Measurements from ENCODE around the gene B4GALNT1. TPM values are rescaled to one million over a fixed set of nuclear protein-coding genes. Genes with fewer than 3 reads are reported as not detected.

Gene B4GALNT1
- polyA plus RNA-seq, 2 of the 4 experiments (the other 2 are of a cell fraction), result 25.7 to 35.1 TPM

DNA sequence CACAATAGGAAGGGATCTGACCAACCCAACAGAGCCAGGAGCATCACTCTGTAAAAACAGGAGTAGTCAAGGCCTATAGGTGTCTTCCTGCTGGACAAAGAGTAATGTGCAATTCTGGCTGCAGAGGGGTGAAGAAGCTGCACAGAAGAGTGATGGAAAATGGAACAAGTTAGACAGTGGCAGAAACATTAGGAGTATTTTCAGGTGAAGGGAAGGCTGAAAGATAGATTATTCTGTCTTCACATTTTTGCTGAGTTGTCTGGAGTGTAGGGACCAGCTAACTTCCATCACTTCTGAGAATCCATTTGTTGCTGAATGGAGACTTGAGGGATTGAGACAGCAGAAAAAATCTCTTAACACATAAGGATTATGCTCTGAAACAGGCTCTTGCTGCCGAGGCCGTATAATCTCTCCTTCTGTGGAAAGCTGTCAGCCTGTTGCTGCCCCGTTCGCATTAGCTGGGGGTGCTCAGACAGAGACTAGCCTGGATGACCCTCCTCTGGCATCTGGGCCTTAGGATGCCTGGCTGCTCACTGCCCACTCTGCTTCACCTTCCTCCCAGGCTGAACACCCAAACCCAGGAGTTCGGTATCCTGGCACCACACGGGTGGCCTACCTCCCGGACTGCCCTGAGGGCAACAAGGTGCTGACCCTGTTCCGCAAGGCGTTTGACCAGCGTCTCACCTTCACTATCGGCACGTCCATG is 24.9 kb downstream of the B4GALNT1 start:
- Histone ChIP-seq H3K27ac (no peak overlapping the region), H3K4me3 (no peak overlapping the region), H3K4me1 (peaks cover 24% of the 10 kb centered on the region; the same call in 2 of the 3 replicates), H3K9me3 (no peaks in the 10 kb centered on the region), H3K4me2 (no peak overlapping the region)
- no peak for FAIRE-seq
- DNase-seq (ENCODE audit: low read depth in 1 of 2, low spot score in 1 of 2), result no peak
- no peak for TF ChIP-seq RFX5 (IDR thresholded peaks at IDR 0.05)
- TF ChIP-seq HOXA7 (CRISPR knock-in tag; IDR thresholded peaks at IDR 0.05), result no peak
- CTCF ChIA-PET, result interaction anchor here (0.9 to 20.9 kb wide), 6 partner anchors 8 to 40 kb away, joined by 3 to 336 read pairs (median 3); partner anchors contain the start of gene B4GALNT1
- WGBS (ENCODE audit: missing lambda C conversion rate), result 90% methylated on average over 12 of the region's 12 CpGs
- no peak for ATAC-seq
- POLR2A ChIA-PET, result no interaction called here

DNA sequence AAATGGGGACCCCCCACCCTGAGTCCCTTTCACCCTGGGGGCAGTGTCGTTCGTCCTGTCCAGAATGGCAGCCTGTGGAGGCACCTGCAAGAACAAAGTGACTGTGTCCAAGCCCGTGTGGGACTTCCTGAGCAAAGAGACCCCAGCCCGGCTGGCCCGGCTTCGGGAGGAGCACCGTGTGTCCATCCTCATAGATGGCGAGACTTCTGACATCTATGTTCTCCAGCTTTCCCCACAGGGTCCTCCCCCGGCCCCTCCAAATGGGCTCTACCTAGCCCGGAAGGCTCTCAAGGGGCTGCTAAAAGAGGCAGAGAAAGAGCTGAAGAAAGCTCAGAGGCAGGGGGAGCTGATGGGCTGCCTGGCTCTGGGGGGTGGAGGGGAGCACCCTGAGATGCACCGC is 26.2 kb downstream of the B4GALNT1 start:
- TF ChIP-seq, protein P1, sequence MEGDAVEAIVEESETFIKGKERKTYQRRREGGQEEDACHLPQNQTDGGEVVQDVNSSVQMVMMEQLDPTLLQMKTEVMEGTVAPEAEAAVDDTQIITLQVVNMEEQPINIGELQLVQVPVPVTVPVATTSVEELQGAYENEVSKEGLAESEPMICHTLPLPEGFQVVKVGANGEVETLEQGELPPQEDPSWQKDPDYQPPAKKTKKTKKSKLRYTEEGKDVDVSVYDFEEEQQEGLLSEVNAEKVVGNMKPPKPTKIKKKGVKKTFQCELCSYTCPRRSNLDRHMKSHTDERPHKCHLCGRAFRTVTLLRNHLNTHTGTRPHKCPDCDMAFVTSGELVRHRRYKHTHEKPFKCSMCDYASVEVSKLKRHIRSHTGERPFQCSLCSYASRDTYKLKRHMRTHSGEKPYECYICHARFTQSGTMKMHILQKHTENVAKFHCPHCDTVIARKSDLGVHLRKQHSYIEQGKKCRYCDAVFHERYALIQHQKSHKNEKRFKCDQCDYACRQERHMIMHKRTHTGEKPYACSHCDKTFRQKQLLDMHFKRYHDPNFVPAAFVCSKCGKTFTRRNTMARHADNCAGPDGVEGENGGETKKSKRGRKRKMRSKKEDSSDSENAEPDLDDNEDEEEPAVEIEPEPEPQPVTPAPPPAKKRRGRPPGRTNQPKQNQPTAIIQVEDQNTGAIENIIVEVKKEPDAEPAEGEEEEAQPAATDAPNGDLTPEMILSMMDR (IDR thresholded peaks at IDR 0.05), result no peak
- TF ChIP-seq ESRRA (IDR thresholded peaks at IDR 0.05; ENCODE audit: borderline replicate concordance, low read length), result no peak
- no peak for TF ChIP-seq HDAC2 (IDR thresholded peaks at IDR 0.05)
- TF ChIP-seq SMC3 (IDR thresholded peaks at IDR 0.05), result no peak
- no peak for TF ChIP-seq POLR2AphosphoS2 (conservative IDR thresholded peaks at IDR 0.05; ENCODE audit: low read length)
- no peak for TF ChIP-seq JUNB (IDR thresholded peaks at IDR 0.05)
- TF ChIP-seq FOXS1 (CRISPR knock-in tag; IDR thresholded peaks at IDR 0.05), result no peak
- TF ChIP-seq, protein P2, sequence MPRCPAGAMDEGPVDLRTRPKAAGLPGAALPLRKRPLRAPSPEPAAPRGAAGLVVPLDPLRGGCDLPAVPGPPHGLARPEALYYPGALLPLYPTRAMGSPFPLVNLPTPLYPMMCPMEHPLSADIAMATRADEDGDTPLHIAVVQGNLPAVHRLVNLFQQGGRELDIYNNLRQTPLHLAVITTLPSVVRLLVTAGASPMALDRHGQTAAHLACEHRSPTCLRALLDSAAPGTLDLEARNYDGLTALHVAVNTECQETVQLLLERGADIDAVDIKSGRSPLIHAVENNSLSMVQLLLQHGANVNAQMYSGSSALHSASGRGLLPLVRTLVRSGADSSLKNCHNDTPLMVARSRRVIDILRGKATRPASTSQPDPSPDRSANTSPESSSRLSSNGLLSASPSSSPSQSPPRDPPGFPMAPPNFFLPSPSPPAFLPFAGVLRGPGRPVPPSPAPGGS (IDR thresholded peaks at IDR 0.05), result no peak
- no peak for TF ChIP-seq NPAS2 (CRISPR knock-in tag; IDR thresholded peaks at IDR 0.05; ENCODE audit: borderline replicate concordance)
- TF ChIP-seq MYC (IDR thresholded peaks at IDR 0.05; ENCODE audit: borderline replicate concordance, low read length), result no peak
- no peak for TF ChIP-seq CHD4 (IDR thresholded peaks at IDR 0.05; ENCODE audit: borderline replicate concordance)
- no peak for TF ChIP-seq CHD2 (IDR thresholded peaks at IDR 0.05; ENCODE audit: low read length, partially characterized antibody)
- TF ChIP-seq SREBF2 (IDR thresholded peaks at IDR 0.05), result no peak
- no peak for TF ChIP-seq JUN (IDR thresholded peaks at IDR 0.05)
- TF ChIP-seq RAD21 (conservative IDR thresholded peaks at IDR 0.05 in 1 of 2, IDR thresholded peaks at IDR 0.05 in 1 of 2), result no peak
- TF ChIP-seq POLR2A (IDR thresholded peaks at IDR 0.05; ENCODE audit: low read length), result no peak
- DNase-seq (ENCODE audit: low read depth in 1 of 2, low spot score in 1 of 2), result no peak
- Histone ChIP-seq H3K9me3 (no peaks in the 10 kb centered on the region), H3K4me3 (no peak overlapping the region), H3K4me2 (no peak overlapping the region), H3K4me1 (peaks cover 19% of the 10 kb centered on the region; the same call in 2 of the 3 replicates), H3K27ac (no peak overlapping the region)
- ChIA-PET CTCF (interaction anchor here (0.9 to 20.9 kb wide), 7 partner anchors 13 to 119 kb away, joined by 3 to 336 read pairs (median 7); no protein-coding TSS in a partner anchor), POLR2A (interaction anchor here (0.6 kb wide), 1 partner anchor 129 kb away, joined by 3 read pairs; no protein-coding TSS in a partner anchor)
- no peak for FAIRE-seq
- WGBS (ENCODE audit: missing lambda C conversion rate), result 91% methylated on average over 11 of the region's 11 CpGs
- no peak for ATAC-seq

DNA sequence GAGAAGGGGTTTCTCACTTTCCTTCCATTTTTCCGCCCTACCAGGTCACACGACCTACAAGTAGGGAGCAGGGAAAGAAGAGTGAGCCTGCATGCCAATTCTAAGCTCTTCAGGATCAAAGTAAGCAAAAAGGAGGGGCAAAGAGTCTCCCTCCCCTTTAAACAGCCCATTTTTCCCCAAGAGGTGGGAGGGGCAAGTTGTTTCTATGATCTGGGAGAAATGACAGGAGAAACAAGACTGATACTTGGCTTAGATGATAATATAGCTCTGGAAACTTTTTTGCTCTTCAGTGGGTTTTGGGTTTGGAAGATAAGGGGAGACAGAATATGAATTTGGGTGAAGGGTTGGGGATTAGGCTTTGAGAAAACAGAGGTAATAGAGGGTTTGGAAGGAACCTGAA is 26.6 kb downstream of the B4GALNT1 start:
- peaks cover 18% of the 10 kb centered on the region; the same call in 2 of the 3 replicates for H3K4me1 ChIP-seq
- DNase-seq (ENCODE audit: low read depth in 1 of 2, low spot score in 1 of 2) (no peak), FAIRE-seq (no peak), ATAC-seq (no peak)
- no peak overlapping the region for H3K4me2 ChIP-seq
- no peak overlapping the region for H3K27ac ChIP-seq
- WGBS (ENCODE audit: missing lambda C conversion rate), result 65% methylated on average over 2 of the region's 2 CpGs
- H3K9me3 ChIP-seq, result no peaks in the 10 kb centered on the region
- TF ChIP-seq CHD4 (IDR thresholded peaks at IDR 0.05; ENCODE audit: borderline replicate concordance) (no peak), HOXB13 (CRISPR knock-in tag; IDR thresholded peaks at IDR 0.05; ENCODE audit: low read depth) (no peak), HDAC2 (IDR thresholded peaks at IDR 0.05) (no peak), NFE2L2 (conservative IDR thresholded peaks at IDR 0.05; ENCODE audit: low read length) (no peak), BHLHE40 (IDR thresholded peaks at IDR 0.05; ENCODE audit: low read depth, low read length) (no peak), FOXS1 (CRISPR knock-in tag; IDR thresholded peaks at IDR 0.05) (no peak), EP300 (IDR thresholded peaks at IDR 0.05) (no peak), ZC3H11A (IDR thresholded peaks at IDR 0.05) (no peak), EHF (CRISPR knock-in tag; IDR thresholded peaks at IDR 0.05) (no peak), ZNF302 (CRISPR knock-in tag; IDR thresholded peaks at IDR 0.05) (no peak)
- TF ChIP-seq, protein P1 (IDR thresholded peaks at IDR 0.05), result no peak
- POLR2A ChIA-PET, result interaction anchor here (0.6 kb wide), 1 partner anchor 129 kb away, joined by 3 read pairs; no protein-coding TSS in a partner anchor
- H3K4me3 ChIP-seq, result no peak overlapping the region
- CTCF ChIA-PET, result interaction anchor here (0.6 to 20.9 kb wide), 10 partner anchors 9 to 120 kb away, joined by 3 to 336 read pairs (median 3); no protein-coding TSS in a partner anchor

All from A549 (cell line).